Ectodermal cell (in vitro differentiated cells): ENCODE data around the gene AHCTF1.
"Not testable (repeated sequence)": the region's sequence is repeated elsewhere in the genome, so short reads cannot be mapped to it uniquely, and the experiment has no call there.

ENCODE experiments used
- H3K27ac ChIP-seq: 2 replicates; pipeline ENCODE4 v1.7.0; 2013; ENCODE audit warnings: mild to moderate bottlenecking, low read depth, low read length; ENCODE audit not compliant: insufficient read depth, poor library complexity, severe bottlenecking
- H3K27me3 ChIP-seq: 2 replicates; pipeline ENCODE4 v1.7.0; 2013; ENCODE audit warnings: mild to moderate bottlenecking, low read length; ENCODE audit not compliant: insufficient read depth, control insufficient read depth, poor library complexity, severe bottlenecking
- H3K36me3 ChIP-seq: one replicate; pipeline ENCODE4 v1.7.0; 2013; ENCODE audit warnings: low read length; ENCODE audit not compliant: control insufficient read depth, insufficient read depth
- H3K4me1 ChIP-seq: one replicate; pipeline ENCODE4 v1.7.0; 2013; ENCODE audit warnings: low read length; ENCODE audit not compliant: control insufficient read depth, insufficient read depth
- H3K4me3 ChIP-seq: 2 replicates; pipeline ENCODE4 v1.7.0; 2013; ENCODE audit warnings: low read depth, low read length, control low read depth; ENCODE audit not compliant: insufficient read depth
- H3K9me3 ChIP-seq: 2 replicates; pipeline ENCODE4 v1.7.0; 2013; ENCODE audit warnings: mild to moderate bottlenecking, low read length, moderate library complexity; ENCODE audit not compliant: control insufficient read depth
- WGBS, 2 experiments: methylation state at CpG; one replicate each; pipeline ENCODE4 v1.1.7; 2013; ENCODE audit warnings: missing lambda C conversion rate in 2 of 2; 5-methylcytosine and 5-hydroxymethylcytosine counted together

The AHCTF1 gene

DNA sequence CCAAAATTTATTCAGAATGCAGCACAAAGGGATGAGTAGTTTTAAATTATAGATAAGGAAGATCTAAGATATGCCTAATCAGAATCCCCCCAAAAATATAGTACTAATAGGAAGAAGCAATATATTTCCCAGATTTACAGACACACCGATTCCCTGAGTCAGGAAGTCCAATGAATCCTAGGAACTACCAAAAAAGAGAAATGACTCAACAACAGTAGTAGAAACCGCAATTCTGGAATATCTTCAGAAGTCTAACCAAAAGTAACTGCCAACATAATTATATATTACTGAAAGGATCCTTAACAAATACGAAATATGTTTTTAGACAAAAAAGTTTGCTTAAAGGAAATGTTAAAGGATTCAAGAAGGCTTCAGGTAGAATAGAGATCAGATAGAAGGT is 10.3 kb downstream of the AHCTF1 start:
- whole genome bisulfite sequencing, 2 experiments: 97 to 100% methylated on average over 3 of the region's 3 CpGs
- Histone ChIP-seq H3K36me3 (no peaks in the 10 kb centered on the region), H3K4me1 (no peaks in the 10 kb centered on the region), H3K27me3 (no peaks in the 10 kb centered on the region), H3K27ac (no peak overlapping the region), H3K9me3 (no peaks in the 10 kb centered on the region), H3K4me3 (no peak overlapping the region)

DNA sequence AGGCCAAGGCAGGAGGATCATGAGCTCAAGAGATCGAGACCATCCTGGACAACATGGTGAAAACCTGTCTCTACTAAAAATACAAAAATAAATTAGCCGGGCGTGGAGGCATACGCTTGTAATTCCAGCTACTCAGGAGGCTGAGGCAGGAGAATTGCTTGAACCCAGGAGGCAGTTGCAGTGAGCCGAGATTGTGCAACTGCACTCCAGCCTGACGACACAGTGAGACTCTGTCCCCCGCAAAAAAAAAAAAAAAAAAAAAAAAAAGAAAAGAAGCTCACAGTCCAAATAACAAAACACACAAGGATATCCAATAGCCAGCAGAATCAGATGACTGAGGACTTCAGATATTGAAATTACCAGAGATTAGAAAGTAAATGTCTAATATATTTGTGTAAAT is 11.8 kb downstream of the AHCTF1 start:
- Histone ChIP-seq H3K27ac (no peak overlapping the region), H3K4me1 (no peaks in the 10 kb centered on the region), H3K9me3 (no peaks in the 10 kb centered on the region), H3K36me3 (peaks cover 6% of the 10 kb centered on the region), H3K27me3 (no peaks in the 10 kb centered on the region), H3K4me3 (no peak overlapping the region)
- WGBS, 2 experiments: 93 to 97% methylated on average over 7 of the region's 7 CpGs

GRCh38 chr1:246916026-246916923 is 15.5 kb downstream of the AHCTF1 start:
- WGBS, 2 experiments: 88 to 95% methylated on average over 4 to 5 of the region's 7 CpGs
- H3K27ac ChIP-seq: not testable (repeated sequence)

DNA sequence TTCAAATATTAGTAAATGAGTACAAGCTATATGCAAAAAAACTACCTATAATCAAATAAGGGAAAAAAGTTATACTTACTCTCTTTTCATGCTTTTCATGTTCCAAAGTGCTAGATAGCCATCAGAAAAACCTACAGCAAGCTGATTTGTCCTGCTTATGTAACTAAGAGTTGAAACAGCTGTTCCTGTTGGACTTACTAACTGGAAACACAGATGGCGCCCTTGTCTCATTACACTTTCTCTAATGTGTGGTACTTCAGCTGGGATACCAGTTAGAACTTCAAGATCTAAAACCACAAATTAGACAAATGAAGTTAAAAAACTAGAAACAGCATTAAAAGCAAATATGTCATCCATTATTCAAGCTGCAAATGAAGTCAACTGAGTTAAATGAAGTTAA is 24.3 kb downstream of the AHCTF1 start:
- no peak overlapping the region for H3K4me3 ChIP-seq
- peaks cover 38% of the 10 kb centered on the region for H3K36me3 ChIP-seq
- 90 to 94% methylated on average over 1 of the region's 1 CpG for WGBS, 2 experiments
- H3K4me1 ChIP-seq: no peaks in the 10 kb centered on the region
- H3K27ac ChIP-seq: no peak overlapping the region
- no peaks in the 10 kb centered on the region for H3K9me3 ChIP-seq
- no peaks in the 10 kb centered on the region for H3K27me3 ChIP-seq

More at GRCh38 chr1:246916026-246916923, 15.5 kb downstream of the AHCTF1 start:
- H3K9me3 ChIP-seq, H3K4me3 ChIP-seq, H3K27me3 ChIP-seq, H3K4me1 ChIP-seq: not testable (repeated sequence)
- H3K36me3 ChIP-seq: peaks cover 20% of the 10 kb centered on the region

DNA sequence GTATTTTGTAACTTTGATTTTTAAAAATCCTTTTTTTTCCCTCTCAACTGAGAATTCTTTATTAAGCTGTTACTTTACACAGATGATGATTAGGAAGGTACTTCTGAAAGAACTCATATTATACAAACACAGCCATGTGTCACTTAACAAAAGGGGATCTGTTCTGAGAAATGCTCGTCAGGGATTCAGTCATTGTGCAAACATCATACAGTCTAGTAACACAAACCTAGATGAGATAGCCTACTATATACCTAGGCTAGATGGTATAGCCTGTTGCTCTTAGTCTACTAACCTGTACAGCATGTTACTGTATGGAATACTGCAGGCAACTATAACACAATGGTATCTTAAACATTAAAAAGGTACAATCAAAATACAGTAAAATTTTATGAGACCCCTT is 24.9 kb downstream of the AHCTF1 start:
- no peak overlapping the region for H3K4me3 ChIP-seq

GRCh38 chr1:246901874-246902273 is 29.9 kb downstream of the AHCTF1 start:
- Histone ChIP-seq H3K4me3 (no peak overlapping the region), H3K36me3 (peaks cover 50% of the 10 kb centered on the region), H3K9me3 (no peaks in the 10 kb centered on the region), H3K27ac (no peak overlapping the region), H3K4me1 (no peaks in the 10 kb centered on the region), H3K27me3 (no peaks in the 10 kb centered on the region)
- WGBS, 2 experiments: 95 to 98% methylated on average over 5 of the region's 5 CpGs

More for the DNA sequence above, 24.9 kb downstream of the AHCTF1 start:
- Histone ChIP-seq H3K27ac (no peak overlapping the region), H3K9me3 (no peaks in the 10 kb centered on the region), H3K4me1 (no peaks in the 10 kb centered on the region), H3K36me3 (peaks cover 40% of the 10 kb centered on the region), H3K27me3 (no peaks in the 10 kb centered on the region)
- 83 to 100% methylated on average over 1 of the region's 1 CpG for WGBS, 2 experiments

GRCh38 chr1:246897302-246897701 is 34.4 kb downstream of the AHCTF1 start:
- H3K9me3 ChIP-seq: no peaks in the 10 kb centered on the region
- 98 to 100% methylated on average over 5 of the region's 5 CpGs for WGBS, 2 experiments
- peaks cover 41% of the 10 kb centered on the region for H3K36me3 ChIP-seq
- H3K4me3 ChIP-seq: no peak overlapping the region
- no peaks in the 10 kb centered on the region for H3K4me1 ChIP-seq
- no peaks in the 10 kb centered on the region for H3K27me3 ChIP-seq
- no peak overlapping the region for H3K27ac ChIP-seq

- no peaks in the 10 kb centered on the region for H3K4me1 ChIP-seq
Observed at GRCh38 chr1:246893191-246893939, 38.4 kb downstream of the AHCTF1 start.

DNA sequence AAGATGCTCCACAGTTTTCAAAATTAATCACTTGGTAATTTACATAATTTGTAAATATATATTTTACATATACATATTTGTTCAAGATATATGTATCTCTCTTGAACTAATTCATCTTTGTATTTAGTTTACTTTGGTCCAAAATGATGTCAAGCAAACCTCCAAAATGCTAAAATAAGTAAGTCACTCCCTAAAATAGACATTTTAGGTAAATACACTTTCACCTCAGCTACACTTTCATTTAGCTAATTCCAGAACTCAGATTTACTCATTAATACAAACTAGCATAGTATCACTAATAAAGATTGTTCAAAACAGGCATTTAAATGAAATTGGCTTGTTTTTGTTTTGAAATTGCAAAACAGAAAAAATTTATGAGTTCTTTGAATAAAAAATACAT is 40.6 kb downstream of the AHCTF1 start:
- H3K4me3 ChIP-seq: no peak overlapping the region
- H3K27ac ChIP-seq: no peak overlapping the region
- no peaks in the 10 kb centered on the region for H3K27me3 ChIP-seq
- H3K9me3 ChIP-seq: no peaks in the 10 kb centered on the region
- peaks cover 21% of the 10 kb centered on the region for H3K36me3 ChIP-seq
- H3K4me1 ChIP-seq: no peaks in the 10 kb centered on the region

More at GRCh38 chr1:246893191-246893939, 38.4 kb downstream of the AHCTF1 start:
- Histone ChIP-seq H3K4me3 (no peak overlapping the region), H3K9me3 (no peaks in the 10 kb centered on the region), H3K27ac (no peak overlapping the region), H3K36me3 (peaks cover 25% of the 10 kb centered on the region), H3K27me3 (no peaks in the 10 kb centered on the region)
- WGBS, 2 experiments: 97 to 100% methylated on average over 3 to 5 of the region's 5 CpGs

DNA sequence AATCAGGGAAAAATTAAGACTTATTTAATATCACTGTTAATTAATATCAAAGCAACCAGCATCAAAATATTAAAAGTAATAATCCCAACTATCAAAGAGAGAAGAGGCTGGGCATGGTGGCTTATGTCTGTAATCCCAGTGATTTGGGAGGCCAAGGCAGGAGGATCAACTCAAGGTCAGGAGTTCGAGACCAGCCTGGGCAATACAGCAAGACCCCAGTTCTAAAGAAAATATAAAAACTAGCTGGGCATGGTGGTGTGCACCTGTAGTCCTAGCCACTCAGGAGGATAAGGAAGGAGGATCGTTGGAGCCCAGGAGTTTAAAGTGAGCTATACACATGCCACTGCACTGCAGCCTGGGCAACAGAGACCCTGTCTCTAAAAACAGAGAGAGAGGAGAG is 43.2 kb downstream of the AHCTF1 start:
- H3K27me3 ChIP-seq: no peaks in the 10 kb centered on the region
- H3K9me3 ChIP-seq: no peaks in the 10 kb centered on the region
- no peak overlapping the region for H3K27ac ChIP-seq
- H3K4me1 ChIP-seq: no peaks in the 10 kb centered on the region
- peaks cover 12% of the 10 kb centered on the region for H3K36me3 ChIP-seq
- H3K4me3 ChIP-seq: no peak overlapping the region
- WGBS, 2 experiments: 86 to 94% methylated on average over 2 of the region's 2 CpGs
